ENCODE data around the gene LAP3. TPM values are rescaled to one million over a fixed set of nuclear protein-coding genes. Genes with fewer than 3 reads are reported as not detected.

The LAP3 gene
- total RNA-seq, 1 donor from 2014 or later: 72.1 TPM

DNA sequence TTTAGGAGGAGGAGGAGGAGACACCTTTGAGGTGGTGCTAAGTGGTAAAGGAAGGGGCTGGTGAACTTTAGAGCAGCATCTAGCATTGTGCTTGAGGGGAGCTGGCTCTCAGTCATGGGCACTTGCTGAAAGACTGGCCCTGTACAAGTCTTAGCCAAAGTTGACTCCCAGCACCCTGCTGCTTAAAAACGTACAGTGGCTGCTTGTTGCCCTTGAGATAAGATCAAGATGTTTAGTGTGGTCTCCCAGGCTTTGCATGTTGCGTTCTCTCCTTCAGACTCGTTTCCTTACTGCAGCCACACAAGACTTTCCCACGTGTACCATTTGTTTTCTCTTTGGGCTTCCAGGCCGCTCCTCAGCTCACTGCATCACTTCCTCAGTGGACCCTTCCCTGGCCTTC, 39.3 kb downstream of the LAP3 start:
- DNase-seq (ENCODE audit: low spot score): no peak

DNA sequence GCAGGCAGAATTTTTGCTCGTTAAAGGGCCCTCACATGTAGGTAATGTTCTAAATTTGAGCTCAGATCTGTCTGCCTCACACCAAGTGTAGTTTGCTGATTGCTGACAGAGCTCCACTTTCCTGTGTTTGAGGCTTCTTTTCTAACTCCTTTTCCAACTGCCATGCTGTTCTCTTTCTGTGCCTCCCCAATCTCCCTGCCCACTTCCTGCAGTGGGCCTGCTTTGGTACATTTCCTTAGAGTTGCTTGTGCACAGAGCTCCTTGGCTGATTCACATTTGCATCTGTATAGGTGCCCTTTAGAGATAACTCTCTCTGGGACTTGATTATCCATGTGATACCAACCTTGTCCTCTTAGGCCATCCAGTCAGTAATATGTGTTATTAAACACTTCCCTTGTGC, 41.9 kb downstream of the LAP3 start:
- no peak for DNase-seq (ENCODE audit: low spot score)

DNA sequence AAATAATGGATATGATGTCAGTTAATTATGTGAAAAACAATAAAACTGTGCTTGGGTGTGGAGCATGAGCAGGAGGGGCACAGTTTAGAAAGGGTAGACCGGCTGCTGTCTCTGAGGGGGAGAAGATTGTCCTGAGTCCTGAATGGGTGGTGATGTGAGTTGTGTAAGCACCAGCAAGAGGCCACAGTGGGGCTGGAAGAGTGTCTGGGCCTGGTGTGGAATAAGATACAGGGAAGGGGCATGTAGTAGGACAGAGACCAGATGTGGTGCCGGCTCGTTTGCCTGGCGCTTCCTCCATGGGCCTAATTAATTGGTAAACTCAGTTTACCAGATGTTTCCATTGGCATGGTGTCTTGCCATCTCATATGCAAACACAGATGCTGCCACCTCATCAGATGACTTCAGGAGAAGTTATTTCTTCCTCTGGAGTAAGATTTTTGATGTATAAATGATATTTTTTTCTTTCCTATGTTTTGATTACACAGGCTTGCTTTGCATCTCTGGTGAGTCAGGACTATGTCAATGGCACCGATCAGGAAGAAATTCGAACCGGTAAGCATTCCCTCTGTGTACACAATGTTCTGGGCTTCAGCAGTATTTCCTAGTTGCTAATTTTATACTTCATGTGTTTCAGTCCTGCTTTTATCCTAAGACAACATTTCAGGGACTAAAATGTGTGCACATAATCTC, 42.6 kb downstream of the LAP3 start:
- DNase-seq (ENCODE audit: low spot score): no peak

DNA sequence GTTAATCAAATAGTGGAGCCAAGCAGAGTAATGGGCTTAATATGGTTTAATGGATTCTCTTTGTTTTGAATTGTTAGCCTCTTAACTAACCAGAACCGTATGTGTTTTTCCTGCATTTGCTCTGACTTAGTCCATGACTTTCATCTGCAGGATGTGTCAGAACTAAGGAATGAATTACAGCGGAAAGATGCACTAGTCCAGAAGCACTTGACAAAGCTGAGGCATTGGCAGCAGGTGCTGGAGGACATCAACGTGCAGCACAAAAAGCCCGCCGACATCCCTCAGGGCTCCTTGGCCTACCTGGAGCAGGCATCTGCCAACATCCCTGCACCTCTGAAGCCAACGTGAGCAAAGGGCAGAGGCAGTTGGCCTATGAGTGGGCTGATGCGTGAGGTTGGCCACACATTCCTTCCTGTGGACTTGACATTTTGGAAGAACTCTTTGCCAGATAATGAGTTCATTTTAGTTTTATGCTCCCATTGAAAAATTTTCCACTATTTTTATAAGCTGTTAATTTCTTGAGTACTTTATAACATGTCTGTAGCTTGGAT, 46.5 kb downstream of the LAP3 start:
- DNase-seq (ENCODE audit: low spot score): no peak

DNA sequence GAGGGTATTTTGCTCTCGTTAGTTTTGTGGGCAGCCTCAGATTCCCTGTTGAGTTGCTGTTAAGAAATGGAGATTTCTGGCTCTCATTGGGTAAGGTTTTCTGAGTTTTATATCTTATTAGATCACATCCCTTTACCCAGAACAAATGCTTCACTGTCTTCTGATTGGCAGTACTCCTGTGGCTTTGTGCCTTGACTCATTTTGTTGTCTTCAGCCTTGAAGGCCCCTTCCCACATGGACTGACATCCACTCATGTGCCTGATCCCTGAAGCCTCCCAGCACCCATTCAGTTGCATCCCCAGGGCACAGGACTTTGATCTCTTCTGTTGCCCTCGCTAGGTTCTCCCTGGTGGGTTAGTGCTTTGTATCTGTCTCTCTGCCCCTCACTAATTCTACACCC, 47.8 kb downstream of the LAP3 start:
- no peak for DNase-seq (ENCODE audit: low spot score)

DNA sequence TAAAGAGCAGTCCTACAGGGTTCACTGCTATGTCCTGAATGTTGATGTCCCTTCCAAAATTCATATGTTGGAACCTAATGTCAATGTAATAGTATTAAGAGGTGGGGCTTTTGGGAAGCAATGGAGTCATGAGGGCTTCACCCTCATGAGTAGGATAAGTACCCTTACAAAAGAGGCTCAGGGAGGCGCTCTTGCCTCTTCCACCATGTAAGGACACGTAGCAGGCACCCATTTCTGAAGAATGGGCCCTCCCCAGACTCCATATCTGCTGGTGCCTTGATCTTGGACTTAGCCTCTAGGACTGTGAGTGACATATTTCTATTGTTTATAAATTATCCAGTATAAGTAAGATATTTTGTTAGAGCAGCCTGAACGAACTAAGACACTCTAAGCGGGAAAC, 53.2 kb downstream of the LAP3 start:
- no peak for DNase-seq (ENCODE audit: low spot score)

DNA sequence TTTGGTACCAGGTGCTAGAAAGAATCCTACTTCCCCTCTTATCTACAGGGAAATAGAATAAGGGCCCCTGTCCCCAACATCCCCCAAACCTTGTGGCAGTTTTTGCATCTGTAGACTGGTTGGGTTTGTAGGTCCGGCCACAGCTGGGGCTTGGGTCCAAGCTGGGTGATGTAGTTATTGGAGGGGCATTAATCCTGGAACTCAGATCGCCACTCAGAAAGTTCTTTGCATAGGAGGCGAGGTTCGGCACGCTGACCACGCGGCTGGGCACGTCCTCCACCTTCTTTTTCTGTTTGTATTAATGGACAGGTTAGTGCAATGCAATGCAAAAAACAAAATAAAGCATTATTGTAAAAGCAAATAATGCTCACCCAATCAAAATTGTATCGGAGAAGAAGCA, 56.6 kb downstream of the LAP3 start:
- DNase-seq (ENCODE audit: low spot score): no peak

DNA sequence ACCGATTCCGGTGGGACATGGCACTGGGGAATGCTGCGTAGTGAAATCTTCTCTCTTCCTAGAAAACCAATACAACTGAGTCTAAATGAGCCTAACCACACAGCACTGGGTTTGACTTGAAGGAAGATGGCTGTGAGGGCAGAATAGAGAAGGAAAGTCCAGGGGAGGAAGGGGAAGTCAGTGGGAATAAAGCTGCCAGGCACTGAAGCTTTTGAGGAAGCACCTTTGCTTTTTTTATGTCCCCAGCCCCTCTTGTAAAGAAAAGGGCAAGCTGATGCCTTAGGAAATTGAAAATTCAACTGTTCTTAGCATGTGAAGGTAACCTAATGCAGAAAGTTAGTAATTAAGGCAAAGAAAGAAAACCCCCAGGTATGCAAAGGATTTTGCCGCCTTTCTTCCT, 58.1 kb downstream of the LAP3 start:
- DNase-seq (ENCODE audit: low spot score): no peak

DNA sequence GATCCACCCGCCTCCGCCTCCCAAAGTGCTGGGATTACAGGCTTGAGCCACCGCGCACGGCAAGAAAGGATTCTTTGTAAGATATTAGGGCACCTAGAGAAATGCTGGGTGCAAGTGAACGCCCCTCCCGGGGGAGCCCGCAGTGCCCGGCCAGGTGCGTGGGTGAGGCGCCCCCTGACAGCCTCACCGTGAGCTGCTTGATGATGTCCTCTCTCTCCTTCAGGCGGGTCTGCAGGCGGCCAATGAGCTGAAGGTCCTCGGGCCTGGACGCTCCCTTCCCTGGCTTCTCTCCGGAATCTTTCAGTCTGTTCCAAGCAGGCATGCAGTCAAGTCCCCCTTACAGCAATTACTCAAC, 59.3 kb downstream of the LAP3 start:
- no peak for DNase-seq (ENCODE audit: low spot score)

DNA sequence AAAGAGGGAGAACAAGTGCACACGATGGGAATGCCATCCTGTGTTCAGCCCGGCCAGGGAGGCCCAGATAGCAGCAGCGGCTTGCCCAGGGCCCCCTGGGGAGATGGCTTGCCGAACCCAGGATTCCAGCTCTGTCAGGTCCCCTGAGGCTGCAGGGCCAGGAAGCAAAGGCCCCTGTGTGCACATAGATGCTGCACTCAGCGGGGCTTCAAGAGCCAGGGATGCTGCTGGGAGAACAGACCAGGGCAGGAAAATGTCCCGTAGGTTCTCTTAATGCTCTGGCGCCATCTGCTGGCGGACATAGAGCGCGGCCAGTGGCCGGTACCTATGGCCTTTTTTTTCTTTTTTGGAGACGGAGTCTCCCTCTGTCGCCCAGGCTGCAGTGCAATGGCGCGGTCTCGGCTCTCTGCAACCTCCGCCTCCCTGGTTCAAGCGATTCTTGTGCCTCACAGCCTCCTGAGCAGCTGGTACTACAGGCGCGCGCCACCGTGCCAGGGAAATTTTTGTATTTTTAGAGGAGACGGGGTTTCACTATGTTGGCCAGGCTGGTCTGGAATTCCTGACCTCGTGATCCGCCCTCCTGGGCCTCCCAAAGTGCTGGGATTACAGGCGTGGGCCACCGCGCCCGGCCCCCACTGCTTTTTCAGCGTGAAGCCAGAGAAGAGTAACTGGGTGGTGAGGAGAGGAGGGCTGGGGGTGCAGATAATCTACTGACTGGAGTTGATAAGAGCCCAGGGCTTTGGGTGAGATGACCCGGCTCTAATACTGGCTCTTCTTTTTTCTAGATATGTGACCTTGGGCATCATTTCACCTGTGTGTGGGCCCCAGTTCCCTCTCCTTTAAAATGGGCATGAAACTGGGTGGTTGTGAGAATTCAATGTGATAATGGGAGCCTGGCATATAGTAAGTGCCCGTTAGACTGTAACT, 60.0 kb downstream of the LAP3 start:
- DNase-seq (ENCODE audit: low spot score): peak; percentile 70

DNA sequence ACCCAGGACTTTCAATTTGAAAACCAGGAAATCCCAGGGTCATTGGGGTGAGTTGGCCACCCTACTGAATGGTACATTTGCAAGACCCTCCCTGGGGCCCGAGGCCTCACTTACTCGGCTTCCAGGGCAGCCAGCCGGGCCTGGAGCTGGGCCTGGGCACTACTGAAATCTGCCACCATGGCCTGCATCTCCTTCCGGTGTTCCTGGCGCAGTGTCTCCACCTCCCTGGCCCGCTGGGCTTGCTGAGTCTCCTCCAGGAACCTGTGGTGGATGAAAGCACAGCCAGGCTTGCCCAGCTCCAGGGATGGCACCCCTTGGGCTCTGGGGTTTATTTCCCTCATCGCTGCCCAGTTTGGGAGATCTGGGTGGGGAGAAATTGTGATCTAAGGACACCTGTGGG, 62.1 kb downstream of the LAP3 start:
- DNase-seq (ENCODE audit: low spot score): no peak

DNA sequence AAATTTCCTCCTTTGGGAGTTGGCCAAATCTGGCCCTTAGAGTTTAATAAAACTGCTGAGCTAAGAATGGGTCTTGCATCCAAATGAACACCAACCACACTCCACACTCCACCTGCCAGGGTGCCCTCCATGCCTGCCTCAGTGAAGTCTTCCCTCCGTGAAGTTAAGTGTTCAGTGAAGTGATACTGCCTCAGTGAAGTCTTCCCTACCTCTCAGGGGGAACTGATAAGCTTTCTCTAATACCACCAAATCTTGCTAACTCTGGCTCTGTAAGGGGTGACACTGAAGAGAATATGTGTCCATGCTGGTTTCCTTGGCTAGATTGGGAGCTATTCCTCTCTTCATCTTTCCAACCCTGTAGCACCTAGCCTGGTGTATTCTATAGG, 65.4 kb downstream of the LAP3 start:
- DNase-seq (ENCODE audit: low spot score): no peak

DNA sequence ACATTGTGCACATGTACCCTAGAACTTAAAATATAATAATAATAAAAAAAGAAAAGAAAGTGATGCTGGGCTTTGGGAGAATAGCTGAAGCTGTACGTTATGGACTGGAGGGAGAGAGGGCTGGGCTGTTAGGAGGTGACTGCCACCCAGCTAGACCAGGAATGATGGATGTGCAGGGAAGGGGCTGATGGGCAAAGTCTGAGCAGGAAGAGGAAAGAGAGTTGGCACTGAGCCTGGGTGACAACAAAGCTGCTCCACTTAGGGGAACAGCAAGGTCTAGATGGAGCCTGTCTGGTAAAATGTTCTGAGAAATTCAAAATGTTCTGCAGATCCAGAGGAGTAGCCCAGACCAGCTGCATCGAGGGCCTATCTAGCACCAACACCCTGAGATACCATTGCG, 69.7 kb downstream of the LAP3 start:
- DNase-seq (ENCODE audit: low spot score): peak; percentile 31

DNA sequence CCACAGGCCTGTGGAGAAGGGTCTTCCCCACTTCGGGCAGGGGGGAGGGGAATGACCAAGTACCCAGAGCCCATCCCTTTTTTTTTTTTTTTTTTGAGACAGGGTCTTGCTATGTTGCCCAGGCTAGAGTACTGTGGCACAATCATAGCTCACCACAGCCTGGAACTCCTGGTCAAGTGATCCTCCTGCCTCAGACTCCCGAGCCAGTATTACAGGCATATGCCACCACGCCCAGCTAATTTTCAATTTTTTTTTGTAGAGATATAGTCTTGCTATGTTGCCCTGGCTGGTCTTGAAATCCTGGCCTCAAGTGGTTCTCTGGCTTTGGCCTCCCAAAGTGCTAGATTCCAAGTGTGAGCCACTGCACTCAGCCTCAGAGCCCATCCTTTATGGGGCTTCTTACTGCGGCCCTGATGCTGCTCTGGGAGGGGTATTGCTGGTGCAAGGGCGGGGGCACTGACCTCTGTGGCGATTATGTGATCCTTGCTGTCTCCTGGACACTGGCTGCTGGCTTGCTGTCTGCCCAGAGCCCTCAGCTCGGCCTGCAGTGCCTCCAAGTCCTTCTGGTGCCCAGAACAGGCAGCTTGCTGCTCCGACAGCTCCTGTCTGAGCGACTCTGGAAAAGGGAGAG, 70.3 kb downstream of the LAP3 start:
- no peak for DNase-seq (ENCODE audit: low spot score)

DNA sequence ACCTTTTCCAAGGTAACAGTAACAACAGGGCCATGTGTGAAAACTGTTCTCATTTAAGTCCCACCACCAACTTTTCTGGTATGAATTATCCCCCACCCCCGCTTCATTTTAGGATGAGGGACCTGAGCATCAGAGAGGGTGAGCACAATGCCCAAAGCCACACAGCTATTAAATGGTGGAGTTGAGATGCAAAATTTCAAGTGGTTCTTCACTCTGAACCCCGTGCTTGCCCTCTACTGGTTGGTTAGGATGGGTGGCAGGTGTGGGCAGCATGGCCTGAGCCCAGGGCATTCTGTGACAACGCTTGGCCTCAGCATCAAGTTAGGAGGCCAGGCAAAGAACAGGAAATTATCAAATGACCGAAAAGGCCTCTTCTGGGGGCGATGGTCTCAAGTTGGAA, 70.9 kb downstream of the LAP3 start:
- no peak for DNase-seq (ENCODE audit: low spot score)

DNA sequence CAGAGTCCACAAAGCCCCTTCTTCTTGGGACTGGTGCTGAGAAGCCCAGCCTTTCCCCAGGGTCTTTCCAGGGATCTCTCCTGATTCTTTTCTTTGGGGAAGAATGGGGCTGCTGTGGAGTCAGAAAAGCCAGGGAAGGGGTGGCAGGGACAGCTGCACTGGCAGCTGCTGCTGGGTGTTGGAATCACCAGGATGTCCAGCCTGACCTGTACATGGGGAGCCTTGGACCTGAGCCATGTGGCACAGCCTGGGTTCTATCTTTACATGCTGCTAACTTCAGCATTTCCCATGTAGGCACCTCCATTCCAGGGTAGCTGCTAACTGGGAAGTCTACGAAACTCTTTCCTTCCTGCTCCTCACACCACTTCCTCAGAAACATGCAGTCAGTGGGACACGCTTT, 73.4 kb downstream of the LAP3 start:
- DNase-seq (ENCODE audit: low spot score): no peak

DNA sequence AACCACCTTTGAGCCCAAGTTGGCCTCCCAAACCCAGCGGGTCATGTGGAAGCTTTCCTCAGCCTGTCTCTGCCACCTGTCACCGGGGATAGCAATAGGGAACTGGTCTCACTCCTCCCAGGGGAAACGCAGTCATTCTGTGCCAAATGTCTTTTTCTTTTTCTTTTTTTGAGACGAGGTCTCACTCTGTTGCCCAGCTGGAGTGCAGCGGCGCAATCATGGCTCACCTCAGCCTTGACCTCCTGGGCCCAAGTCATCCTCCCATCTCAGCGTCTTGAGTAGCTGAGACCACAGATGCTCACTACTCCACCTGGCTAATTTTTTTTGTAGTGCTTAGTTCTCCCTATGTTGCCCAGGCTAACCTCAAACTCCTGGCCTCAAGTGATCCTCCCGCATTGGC, 77.7 kb downstream of the LAP3 start:
- no peak for DNase-seq (ENCODE audit: low spot score)

DNA sequence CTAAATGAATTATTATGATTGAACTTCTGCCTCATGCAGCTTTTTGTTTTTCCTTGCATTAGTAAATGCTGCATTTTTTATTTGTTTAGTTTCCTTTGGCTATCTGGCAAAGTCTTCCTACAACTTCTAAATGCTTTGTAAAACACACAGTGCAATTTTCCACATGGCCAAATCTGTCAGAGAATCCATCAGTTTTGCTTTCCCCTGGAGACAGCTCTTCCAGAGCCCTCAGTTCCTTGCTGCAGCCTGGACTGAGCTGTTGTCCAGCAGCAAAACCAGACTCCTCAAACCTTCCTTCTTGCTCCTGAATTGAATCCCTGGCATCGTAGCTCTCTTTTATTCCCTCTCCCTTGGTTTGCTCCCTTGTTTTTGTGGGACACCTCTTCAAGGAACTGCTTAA, 80.1 kb downstream of the LAP3 start:
- no peak for DNase-seq (ENCODE audit: low spot score)
